ENCODE results near the gene SERPINB1. TPM values are rescaled to one million over a fixed set of nuclear protein-coding genes. Genes with fewer than 3 reads are reported as not detected.
A peak's percentile ranks its signal among the peaks of the same experiment; 100 is the strongest.

The SERPINB1 gene
- total and polyA plus RNA-seq, 9 of the 15 experiments (the other 6 are each of a cell fraction or from before 2014, with no cell fraction given) = 33.9 to 108 (median 63.8) TPM

GRCh38 chr6:2839195-2839981 is 2.3 kb downstream of the SERPINB1 start:
- Histone ChIP-seq H3K36me3 (ENCODE audit: control insufficient read depth, insufficient read depth, low read length) (peaks cover 53% of the 10 kb centered on the region), H3K9me3 (replicated peaks; ENCODE audit: control insufficient read depth, insufficient read depth, low read depth, low read length) (no peaks in the 10 kb centered on the region), H3K9ac (ENCODE audit: insufficient read depth in 1 of 2, low read depth in 2 of 2, low read length in 2 of 2) (peak overlapping the region in 1 of 2 experiments; percentile 73; a peak in 1 of 4 replicates), H3K27ac (ENCODE audit: extremely low read depth, low read depth, low read length) (no peak overlapping the region), H3K79me2 (ENCODE audit: control insufficient read depth, insufficient read depth, low read length) (peaks cover 23% of the 10 kb centered on the region), H3K4me3 (no peak overlapping the region), H3K9me1 (ENCODE audit: control insufficient read depth, insufficient read depth, low read length) (no peaks in the 10 kb centered on the region), H3K4me2 (ENCODE audit: insufficient read depth, low read length) (peak overlapping the region; percentile 83; the same call in 1 of the 2 replicates), H3K4me1 (replicated peaks in 1 of 2; ENCODE audit: control insufficient read depth in 2 of 2, insufficient read depth in 2 of 2, low read length in 2 of 2) (peaks cover 27 to 30% of the 10 kb centered on the region in 2 experiments), H4K20me1 (replicated peaks; ENCODE audit: control insufficient read depth, insufficient read depth, low read length) (no peaks in the 10 kb centered on the region), H3K27me3 (ENCODE audit: control insufficient read depth in 2 of 2, insufficient read depth in 2 of 2, low read length in 2 of 2) (no peaks in the 10 kb centered on the region), H2AFZ (ENCODE audit: low read depth, low read length) (no peak overlapping the region)
- in situ Hi-C loops (cut with MboI) = no loop called here
- ChIA-PET CTCF (ENCODE audit: low intra/inter-chr PET ratio) (interaction anchor here (0.7 kb wide), 1 partner anchor 185 kb away, joined by 3 read pairs; no protein-coding TSS in a partner anchor), POLR2A (interaction anchor here (0.7 to 4.0 kb wide), 9 partner anchors 8 to 151 kb away, joined by 3 to 52 read pairs (median 6); partner anchors contain the start of gene SERPINB9)
- intact Hi-C loops (cut with micrococcal nuclease) = no loop called here
- WGBS (ENCODE audit: insufficient coverage, low coverage, missing lambda C conversion rate) = 60% methylated on average over 9 of the region's 9 CpGs
- DNase-seq (ENCODE audit: extremely low read depth in 1 of 4, low spot score in 3 of 4) (no peak), ATAC-seq (no peak), FAIRE-seq (no peak)
- BruUV-seq (replicated peaks) = no TSS peak
- 0 out of 2 replicates have a peak, but pooled peaks have one; percentile 27 for TF ChIP-seq ZBTB1 (CRISPR knock-in tag; IDR thresholded peaks at IDR 0.05; ENCODE audit: borderline replicate concordance, low read depth)
- TF ChIP-seq RERE (CRISPR knock-in tag; IDR thresholded peaks at IDR 0.05; ENCODE audit: borderline replicate concordance) = 0 out of 2 replicates have a peak, but pooled peaks have one; percentile 63
- TF ChIP-seq SP1 (CRISPR knock-in tag; IDR thresholded peaks at IDR 0.05) = 0 out of 2 replicates have a peak, but pooled peaks have one; percentile 42
- 0 out of 2 replicates have a peak, but pooled peaks have one; percentile 9 for TF ChIP-seq USF1 (CRISPR knock-in tag; IDR thresholded peaks at IDR 0.05)
- no peak for TF ChIP-seq FOXJ2 (tag; IDR thresholded peaks at IDR 0.05)
- 0 out of 2 replicates have a peak, but pooled peaks have one; percentile 28 for TF ChIP-seq ARID4B (CRISPR knock-in tag; IDR thresholded peaks at IDR 0.05)
- no peak for TF ChIP-seq MTA1 (IDR thresholded peaks at IDR 0.05; ENCODE audit: borderline replicate concordance)
- TF ChIP-seq KDM1A (IDR thresholded peaks at IDR 0.05) = 0 out of 4 replicates have a peak, but pooled peaks of 1 of the 2 experiments have one; percentile 29
- TF ChIP-seq CBFA2T3 (IDR thresholded peaks at IDR 0.05) = peak; percentile 36; the same call in 1 of the 2 replicates
